Measurements from ENCODE around the gene LAMA3.

The LAMA3 gene, protein sequence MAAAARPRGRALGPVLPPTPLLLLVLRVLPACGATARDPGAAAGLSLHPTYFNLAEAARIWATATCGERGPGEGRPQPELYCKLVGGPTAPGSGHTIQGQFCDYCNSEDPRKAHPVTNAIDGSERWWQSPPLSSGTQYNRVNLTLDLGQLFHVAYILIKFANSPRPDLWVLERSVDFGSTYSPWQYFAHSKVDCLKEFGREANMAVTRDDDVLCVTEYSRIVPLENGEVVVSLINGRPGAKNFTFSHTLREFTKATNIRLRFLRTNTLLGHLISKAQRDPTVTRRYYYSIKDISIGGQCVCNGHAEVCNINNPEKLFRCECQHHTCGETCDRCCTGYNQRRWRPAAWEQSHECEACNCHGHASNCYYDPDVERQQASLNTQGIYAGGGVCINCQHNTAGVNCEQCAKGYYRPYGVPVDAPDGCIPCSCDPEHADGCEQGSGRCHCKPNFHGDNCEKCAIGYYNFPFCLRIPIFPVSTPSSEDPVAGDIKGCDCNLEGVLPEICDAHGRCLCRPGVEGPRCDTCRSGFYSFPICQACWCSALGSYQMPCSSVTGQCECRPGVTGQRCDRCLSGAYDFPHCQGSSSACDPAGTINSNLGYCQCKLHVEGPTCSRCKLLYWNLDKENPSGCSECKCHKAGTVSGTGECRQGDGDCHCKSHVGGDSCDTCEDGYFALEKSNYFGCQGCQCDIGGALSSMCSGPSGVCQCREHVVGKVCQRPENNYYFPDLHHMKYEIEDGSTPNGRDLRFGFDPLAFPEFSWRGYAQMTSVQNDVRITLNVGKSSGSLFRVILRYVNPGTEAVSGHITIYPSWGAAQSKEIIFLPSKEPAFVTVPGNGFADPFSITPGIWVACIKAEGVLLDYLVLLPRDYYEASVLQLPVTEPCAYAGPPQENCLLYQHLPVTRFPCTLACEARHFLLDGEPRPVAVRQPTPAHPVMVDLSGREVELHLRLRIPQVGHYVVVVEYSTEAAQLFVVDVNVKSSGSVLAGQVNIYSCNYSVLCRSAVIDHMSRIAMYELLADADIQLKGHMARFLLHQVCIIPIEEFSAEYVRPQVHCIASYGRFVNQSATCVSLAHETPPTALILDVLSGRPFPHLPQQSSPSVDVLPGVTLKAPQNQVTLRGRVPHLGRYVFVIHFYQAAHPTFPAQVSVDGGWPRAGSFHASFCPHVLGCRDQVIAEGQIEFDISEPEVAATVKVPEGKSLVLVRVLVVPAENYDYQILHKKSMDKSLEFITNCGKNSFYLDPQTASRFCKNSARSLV (N-terminal part only)

GRCh38 chr18:23689031-23689615 lies at the start of gene LAMA3:
Gene LAMA3, plus strand, starts transcription at chr18:23689453. Its CDS starts 231 bp downstream, at chr18:23689684.
- no peak for DNase-seq

DNA sequence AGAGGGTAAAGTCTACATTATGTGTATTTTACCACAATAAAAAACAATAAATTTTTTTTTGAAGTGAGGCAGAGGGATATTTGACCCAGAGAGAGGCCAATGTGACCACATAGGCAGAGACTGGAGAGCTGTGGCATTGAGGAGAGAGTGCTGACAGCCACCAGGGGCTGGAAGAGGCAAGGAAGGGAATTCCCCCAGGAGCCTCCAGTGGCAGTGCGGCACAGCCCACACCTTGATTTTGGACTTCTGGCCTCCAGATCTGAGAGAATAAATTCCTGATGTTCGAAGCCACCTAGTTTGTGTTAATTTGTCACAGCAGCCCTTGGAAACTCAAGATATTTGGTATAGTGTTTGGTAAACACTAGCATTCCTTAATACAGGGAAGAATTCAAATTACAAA lies 49.2 kb upstream of the LAMA3 start:
- DNase-seq, result no peak

GRCh38 chr18:23641143-23641720 lies 48.0 kb upstream of the LAMA3 start:
- no peak for DNase-seq

- DNase-seq, result no peak
These were observed 47.2 kb upstream of the LAMA3 start for GRCh38 chr18:23641937-23642666.

- DNase-seq, result no peak
These were observed 45.3 kb upstream of the LAMA3 start for GRCh38 chr18:23643815-23644490.

- no peak for DNase-seq
These were observed 43.6 kb upstream of the LAMA3 start for GRCh38 chr18:23645568-23646175.

DNA sequence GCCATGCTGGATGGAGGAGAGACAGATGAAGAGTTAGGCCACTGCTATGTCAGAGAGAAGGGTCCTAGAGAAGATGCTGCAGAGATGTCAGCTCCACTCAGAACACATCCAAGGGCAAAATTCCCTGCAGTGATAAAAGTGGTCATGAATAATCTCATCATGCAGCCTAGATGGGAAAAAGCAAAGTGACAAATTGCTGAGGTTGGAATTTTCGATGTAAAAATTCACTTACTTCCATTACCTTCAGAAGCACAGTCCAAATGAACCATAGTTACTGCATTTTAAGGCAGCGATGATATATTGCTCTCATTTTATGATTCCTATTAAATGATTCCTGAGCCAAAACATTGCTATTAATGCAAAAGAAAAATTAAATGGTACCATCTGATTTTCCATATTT lies 43.0 kb upstream of the LAMA3 start:
- DNase-seq, result no peak

DNA sequence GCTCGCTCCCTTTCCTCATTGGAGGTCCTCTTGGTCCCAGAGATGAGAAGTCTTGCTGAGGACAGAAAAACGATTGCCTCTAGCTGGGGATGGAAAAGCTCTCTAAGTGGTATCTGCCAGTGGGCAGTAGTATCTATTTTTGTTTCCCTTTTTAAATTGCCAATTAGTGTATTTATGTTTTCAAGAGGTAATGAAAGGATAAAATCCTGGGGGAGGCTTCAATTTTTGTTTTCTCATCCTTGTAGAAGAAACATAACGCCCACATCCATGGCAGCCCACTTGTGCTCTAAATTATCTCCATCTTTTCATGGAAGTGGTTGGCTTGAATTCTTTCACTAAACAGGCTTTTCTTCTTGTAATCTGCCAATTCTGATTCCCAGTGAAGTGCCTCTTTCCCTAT lies 40.8 kb upstream of the LAMA3 start:
- DNase-seq, result no peak

- DNase-seq, result no peak
These were observed 40.2 kb upstream of the LAMA3 start for GRCh38 chr18:23648940-23649607.

GRCh38 chr18:23650968-23651927 lies 38.0 kb upstream of the LAMA3 start:
- DNase-seq, result no peak

GRCh38 chr18:23652232-23652631 lies 37.0 kb upstream of the LAMA3 start:
- DNase-seq, result no peak

DNA sequence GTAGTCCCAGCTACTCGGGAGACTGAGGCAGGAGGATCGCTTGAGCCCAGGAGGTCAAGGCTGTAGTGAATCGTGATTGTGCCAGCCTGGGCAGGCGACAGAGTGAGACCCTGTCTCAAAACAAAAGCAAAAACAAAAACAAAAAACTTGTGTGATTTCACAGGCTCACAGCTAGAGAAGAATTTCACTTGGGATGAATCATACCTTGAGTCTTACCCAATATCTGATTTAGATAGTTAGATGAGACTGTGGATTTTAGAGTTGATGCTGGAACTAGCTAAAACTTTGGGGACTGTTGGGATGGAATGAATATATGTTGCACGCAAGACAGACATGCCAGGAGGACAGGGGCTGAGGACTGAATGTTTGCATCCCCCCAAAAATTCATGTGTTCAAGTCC lies 31.0 kb upstream of the LAMA3 start:
- no peak for DNase-seq

DNA sequence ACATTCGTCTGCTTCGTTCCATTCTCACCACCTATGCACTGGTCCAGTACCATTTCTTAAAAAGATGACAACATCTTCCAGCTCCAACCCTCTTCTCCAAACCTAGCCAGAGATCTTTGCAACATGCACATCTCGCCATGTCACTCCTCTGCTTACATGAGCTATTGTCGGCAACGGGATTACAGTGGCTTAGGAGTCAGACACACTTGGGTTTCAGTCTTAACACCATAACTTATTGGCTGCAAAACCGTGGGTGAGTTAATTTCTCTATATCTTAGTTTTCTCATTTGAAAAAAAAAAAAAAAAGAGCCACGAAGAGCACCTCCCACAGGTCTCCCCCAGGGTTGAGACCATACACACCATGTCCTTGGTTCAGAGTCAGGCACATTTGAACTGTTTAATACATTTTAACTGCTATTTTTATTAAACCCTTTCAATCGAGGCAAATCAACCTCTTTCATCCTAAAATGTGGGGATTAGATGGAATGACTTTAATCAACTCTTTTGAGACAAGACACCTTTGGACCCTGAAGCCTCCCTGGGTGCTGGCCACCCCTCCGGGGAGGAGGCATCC lies 27.4 kb upstream of the LAMA3 start:
- no peak for DNase-seq

- DNase-seq, result no peak
These were observed 26.7 kb upstream of the LAMA3 start, which contains the start of gene ANKRD29 for GRCh38 chr18:23662309-23663263. Gene ANKRD29, minus strand, starts transcription at chr18:23662911. Its CDS starts 181 bp downstream, at chr18:23662730.

DNA sequence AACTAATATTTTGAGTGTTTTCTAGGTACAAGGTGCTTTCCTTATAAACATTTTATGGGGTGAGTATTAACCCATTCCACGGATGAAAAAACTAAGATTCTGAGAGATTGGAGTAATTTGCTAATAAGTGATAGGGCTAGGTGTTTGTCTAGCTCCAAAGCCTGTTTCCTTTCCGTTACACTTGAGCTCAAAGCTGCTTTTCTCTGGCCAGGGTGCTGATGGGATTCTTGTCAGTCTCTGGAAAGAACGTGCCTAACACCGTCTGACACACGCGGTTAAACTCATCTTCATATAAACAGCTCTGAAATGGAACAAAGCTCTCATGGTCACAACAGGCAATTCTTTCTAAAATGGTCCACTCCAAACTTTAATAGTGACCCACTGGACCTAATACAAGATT lies 24.6 kb upstream of the LAMA3 start:
- DNase-seq, result no peak

GRCh38 chr18:23667114-23667513 lies 22.1 kb upstream of the LAMA3 start:
- no peak for DNase-seq

DNA sequence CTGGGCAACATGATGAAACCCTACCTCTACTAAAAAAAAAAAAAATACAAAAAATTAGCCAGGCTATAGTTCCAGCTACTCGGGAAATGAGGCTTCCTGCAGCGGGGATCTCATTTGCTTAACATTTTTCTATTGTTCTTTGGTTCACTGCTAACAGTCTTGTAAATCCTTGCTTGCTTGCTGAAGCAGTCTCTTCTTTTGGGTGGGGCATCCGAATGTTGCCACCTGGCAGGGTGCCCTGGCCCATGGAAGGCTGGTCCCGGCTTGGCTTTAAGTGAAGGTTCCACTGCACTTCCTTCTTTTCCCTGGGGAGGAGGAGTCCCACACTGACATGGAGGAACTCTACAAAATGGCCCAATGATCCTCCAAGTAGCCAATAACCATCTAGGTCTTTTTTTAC lies 20.5 kb upstream of the LAMA3 start:
- no peak for DNase-seq

All from AML-193 (cell line).